ENCODE results near the gene GRIA3.

Gene GRIA3

DNA sequence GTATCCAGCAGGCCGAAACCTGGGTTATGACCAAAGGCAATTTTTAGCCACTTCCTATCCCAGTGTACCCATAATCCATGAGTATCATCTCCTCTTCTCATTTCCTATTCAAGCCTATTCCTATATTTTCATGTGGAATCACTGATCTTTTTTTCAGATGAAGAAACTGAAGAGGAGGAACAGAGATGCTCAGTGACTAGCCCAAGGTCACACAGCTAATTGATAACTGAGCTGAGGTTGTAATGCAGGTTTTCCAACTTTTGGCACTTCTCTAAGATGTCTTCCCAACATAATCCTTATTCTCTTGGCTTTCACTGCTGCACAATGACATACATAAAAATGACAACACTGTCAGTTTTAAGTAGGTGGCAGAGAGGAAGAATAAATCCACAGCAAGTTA is 15.3 kb downstream of the GRIA3 start:
- DNase-seq (ENCODE audit: low spot score), result no peak

DNA sequence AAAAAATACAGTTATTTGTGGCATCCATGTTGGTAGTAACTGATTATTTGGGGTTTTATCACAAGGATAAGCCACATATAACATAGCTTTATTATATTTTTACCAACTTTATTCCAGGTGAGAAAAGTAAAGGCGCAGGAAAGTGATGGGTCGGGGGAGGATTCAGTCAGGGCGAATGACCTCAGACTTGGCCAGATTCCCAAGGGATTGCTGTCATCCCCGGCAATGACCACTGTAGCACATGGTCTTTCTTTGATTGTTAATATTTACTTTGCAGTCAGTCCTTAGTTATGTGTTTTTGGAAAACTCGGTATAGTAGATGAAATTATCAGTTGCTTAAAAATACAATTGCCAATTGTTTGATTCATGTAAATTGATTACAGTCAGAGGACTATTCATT is 17.6 kb downstream of the GRIA3 start:
- DNase-seq (ENCODE audit: low spot score), result no peak

DNA sequence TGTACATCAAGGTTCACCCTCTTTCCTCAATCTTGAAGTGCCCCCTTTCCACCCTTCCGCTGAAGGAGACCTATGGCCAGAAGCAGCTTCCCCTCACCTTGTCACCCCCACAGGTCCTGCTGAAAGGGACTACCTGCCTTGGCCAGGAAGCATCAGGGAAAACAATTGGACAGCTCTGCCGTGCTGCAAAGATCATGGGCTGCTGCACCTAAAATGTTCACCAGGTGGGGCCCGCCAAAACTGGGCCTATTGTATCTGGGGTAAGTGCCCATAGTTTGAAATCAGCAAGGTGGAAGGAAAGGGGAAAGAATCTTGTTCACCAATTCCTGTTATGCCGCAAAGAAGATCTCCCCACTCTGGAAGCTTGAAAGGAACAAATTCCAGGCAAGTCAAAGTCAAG is 18.4 kb downstream of the GRIA3 start:
- DNase-seq (ENCODE audit: low spot score), result no peak

DNA sequence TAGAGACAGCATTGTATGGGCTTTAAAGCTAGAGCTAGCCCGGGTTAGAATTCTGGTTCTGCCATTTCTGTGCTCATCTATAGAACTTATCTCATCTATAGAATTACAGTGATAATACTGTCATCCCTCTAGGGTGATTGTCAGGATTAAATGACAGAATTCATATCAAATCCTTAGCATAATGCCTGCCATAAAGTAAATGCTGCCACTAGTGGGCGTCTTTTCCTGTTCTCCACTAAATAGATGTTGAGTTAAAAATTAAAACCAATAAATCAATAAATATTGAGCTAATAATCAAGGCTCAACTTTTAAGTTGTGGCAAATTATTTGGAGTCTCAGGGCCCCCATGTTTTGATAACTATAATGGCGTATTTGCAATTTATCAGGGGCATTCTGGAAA is 19.7 kb downstream of the GRIA3 start:
- no peak for DNase-seq (ENCODE audit: low spot score)

- DNase-seq (ENCODE audit: low spot score), result no peak
Observed at GRCh38 chrX:123206176-123206575, 22.1 kb downstream of the GRIA3 start.

DNA sequence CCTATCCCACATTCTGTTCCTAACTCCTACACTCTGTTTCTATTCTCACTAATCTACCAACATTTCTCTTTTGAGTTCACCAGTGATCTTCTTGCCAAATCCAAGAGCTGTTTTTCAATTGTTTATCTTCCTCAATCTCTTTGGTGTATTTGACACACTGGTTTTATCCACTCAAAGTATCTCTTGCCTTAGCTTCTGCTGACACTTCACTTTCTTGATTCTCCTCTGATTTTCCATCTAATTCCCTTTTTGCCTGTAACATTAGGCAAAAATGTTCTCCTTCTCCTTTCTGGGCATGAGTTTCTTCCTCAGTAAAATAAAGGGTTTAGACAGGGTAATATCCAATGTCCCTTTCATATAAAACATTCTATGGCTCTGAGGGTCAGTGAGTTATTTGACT is 26.2 kb downstream of the GRIA3 start:
- no peak for DNase-seq (ENCODE audit: low spot score)

DNA sequence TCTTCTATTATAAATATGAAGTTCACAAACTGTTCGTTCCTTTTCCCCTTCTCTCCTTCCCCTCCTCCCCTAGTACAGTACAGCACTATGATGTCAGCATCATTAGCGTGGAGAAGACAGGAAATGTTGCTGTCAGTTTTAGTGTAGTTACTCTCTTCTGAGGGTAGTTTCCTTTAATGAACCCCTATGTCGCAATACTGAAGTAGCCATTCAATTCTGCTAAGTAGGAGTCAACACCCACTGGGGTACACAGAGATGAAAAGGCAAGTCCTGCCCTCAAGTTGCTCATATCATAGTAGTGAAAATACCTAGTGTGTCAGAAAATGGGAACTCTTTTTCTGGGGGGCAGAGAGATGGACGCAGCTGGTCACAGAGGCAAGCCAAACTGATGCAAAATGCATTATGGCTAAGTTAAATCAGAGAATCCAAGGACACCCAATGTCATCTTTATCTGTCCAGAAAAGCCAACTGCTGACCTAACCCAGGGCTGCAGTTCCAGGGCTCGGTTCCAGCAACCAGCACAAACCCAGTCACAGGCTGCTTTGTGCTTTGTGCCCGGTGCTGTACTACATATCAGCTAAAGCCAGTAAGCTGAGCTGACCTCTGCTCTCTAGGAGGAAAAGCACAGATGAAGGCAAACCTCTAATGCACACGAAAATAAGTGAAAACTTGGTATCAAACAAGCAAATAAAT is 31.5 kb downstream of the GRIA3 start:
- peak; percentile 45 for DNase-seq (ENCODE audit: low spot score)

GRCh38 chrX:123217077-123217476 is 33.0 kb downstream of the GRIA3 start:
- no peak for DNase-seq (ENCODE audit: low spot score)

DNA sequence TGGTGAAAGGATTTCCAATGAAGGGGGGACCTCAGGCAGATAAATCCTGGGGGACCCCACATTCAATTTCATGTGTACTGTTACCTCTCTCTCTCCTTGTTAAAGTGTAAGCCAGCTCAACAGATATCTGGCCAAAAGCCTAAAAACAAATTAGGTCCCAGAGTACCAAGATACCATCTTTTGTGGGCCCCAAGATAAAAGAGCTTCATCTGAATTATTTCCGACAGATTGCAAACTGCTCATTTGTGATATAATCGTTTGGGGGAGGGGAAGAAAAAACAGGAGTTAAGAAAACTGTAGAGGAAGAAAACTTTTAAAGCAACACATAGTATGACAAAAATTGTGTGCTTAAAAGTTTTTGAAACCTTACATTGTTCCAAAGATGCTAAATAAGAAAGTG is 33.6 kb downstream of the GRIA3 start:
- DNase-seq (ENCODE audit: low spot score), result no peak

- peak; percentile 17 for DNase-seq (ENCODE audit: low spot score)
Observed at GRCh38 chrX:123219916-123220315, 35.8 kb downstream of the GRIA3 start.

- no peak for DNase-seq (ENCODE audit: low spot score)
Observed at GRCh38 chrX:123222920-123223319, 38.8 kb downstream of the GRIA3 start.

DNA sequence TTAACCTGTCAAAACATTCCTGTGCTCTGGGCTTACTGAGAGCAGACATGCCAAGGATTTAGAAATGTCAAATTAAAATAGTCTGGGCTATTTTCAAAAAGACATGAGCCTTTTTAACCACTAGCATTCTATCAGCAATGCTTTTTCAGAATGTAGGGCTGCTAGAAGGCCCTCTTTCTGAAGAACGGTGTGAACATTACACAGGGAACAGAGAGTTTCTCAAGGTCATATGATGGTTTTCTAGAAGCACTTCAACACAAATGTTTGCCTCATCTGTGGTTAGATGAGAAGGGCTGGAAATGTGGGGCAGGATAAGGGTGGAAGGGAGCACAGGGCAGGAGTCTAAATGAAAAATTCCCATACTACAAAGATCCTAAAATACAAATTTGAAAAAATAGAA is 39.3 kb downstream of the GRIA3 start:
- no peak for DNase-seq (ENCODE audit: low spot score)

- no peak for DNase-seq (ENCODE audit: low spot score)
Observed at GRCh38 chrX:123223859-123224258, 39.8 kb downstream of the GRIA3 start.

- no peak for DNase-seq (ENCODE audit: low spot score)
Observed at GRCh38 chrX:123230798-123231197, 46.7 kb downstream of the GRIA3 start.

DNA sequence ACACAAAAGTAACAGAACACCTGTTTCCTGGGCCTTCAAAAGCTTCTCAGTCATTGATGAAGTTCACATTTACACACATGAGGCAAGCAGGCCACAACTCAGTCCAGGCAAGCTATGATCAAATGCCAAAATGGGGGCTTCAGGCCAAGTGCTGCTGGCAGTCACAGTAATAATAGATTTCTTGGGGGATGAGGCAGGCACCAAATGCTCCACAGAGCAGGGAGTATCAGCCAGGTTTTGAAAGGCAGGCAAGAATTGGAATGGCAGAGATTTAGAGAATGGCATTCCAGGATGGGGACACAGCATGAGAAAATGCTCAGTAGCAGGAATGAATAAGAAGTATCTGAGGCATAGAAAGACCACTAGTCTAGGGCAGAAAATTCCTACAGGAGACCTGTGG is 52.8 kb downstream of the GRIA3 start:
- no peak for DNase-seq (ENCODE audit: low spot score)

DNA sequence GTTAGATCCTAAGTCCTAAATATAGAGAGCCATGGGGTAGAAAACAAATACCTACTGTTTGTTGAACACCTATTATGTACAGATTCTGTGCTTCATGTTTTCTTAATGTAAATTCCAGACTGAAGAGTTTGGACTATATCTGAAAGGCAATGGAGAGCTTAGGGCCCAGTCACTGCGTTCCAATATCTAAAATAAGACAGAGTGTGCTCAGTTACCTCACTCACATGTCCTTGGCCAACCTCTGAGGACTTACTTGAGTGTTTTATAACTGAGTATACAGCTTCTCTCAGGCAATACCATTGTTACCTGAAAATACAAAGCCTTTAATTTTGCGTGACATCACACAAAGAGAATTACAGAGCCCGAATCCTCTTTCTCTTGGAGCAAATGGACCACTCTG is 53.2 kb downstream of the GRIA3 start:
- no peak for DNase-seq (ENCODE audit: low spot score)

GRCh38 chrX:123254457-123254856 is 70.4 kb downstream of the GRIA3 start:
- no peak for DNase-seq (ENCODE audit: low spot score)

GRCh38 chrX:123256378-123256777 is 72.3 kb downstream of the GRIA3 start:
- DNase-seq (ENCODE audit: low spot score), result no peak

DNA sequence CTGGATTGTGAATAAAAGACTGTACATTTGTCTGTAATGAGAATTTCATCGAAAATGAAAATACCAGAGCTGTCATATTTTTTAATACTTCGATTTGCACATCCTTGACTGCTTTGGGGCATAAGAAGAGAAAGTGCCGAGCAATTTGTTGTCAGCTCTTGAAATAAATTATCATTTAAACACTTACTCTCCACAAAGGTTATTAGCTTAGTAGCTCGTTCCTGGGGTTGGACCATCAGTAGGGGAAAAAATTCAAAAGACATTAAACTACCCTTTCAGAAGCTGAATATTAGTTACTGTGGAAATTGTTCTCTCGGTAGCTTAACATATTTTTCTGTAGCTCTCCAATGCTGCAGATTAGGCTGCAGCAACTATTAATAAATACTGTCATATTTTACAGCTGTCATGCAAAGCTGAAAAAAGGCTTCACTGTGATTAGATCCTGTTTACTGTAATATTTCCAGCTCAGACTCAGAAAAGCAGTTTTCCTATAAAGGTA is 76.9 kb downstream of the GRIA3 start:
- no peak for DNase-seq (ENCODE audit: low spot score)

- DNase-seq (ENCODE audit: low spot score), result no peak
Observed at GRCh38 chrX:123263270-123263669, 79.2 kb downstream of the GRIA3 start.

DNA sequence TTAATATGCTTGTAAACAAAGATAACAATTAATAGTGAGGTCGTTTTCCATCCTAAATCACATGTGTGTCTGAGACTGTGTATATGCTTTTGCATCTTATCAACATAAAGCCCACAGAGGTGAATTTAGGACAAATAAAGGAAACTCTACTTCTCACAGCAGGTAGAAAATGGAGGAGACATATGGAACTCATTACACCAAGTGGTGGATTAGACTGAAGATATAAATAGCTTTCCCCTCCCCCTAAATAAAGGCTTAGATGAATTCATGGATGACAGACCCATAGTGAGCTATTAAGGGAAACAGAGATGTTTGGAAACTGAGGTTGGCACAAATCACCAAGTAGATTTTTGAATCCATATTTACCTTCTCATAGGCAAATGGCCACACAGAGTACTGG is 79.7 kb downstream of the GRIA3 start:
- DNase-seq (ENCODE audit: low spot score), result no peak

- no peak for DNase-seq (ENCODE audit: low spot score)
Observed at GRCh38 chrX:123267220-123267619, 83.1 kb downstream of the GRIA3 start.

DNA sequence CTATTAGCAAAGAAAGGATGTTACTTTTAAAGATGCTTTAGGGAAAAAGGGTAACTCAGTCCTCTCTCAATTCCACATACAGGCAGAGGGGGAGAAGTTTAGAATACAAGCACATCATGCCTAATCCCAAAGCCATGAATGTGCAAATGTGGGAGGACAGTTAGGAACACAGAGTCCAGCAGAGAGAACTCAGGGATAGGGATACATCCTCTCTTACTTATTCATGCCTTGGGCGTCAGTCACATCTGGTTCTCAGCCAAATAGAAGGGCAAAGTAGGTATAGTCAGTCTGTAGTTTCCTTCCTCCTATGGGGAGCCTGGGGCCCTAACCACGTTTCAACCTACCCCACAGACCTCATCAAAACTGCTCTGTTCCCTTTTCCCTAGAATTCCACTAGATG is 87.8 kb downstream of the GRIA3 start:
- no peak for DNase-seq (ENCODE audit: low spot score)

GRCh38 chrX:123272630-123273029 is 88.6 kb downstream of the GRIA3 start:
- DNase-seq (ENCODE audit: low spot score), result no peak
